Right ventricle myocardium superior (tissue), 1 donor: ENCODE measurements around the gene CHRD. TPM values are rescaled to one million over a fixed set of nuclear protein-coding genes. Genes with fewer than 3 reads are reported as not detected.

ENCODE experiments used
- ATAC-seq: fragments of 200-7000 bp; cut with Tn5 transposase; one replicate; pipeline ENCODE4 v1.9.1; 2020; ENCODE audit warnings: mild to moderate bottlenecking; ENCODE audit not compliant: poor library complexity
- DNase-seq: peaks from one replicate; pipeline ENCODE4 v3.0.0-alpha.2; 2020
- intact Hi-C: fragments of 100-400 bp; cut with DNase I; formaldehyde crosslinking; loops from one replicate; pipeline ENCODE4 v1.11.2; 2022
- total RNA-seq: library from RNA; stranded (reverse); fragmentation: NEBNext Ultra II Directional; extraction: Animal tissue kit (Norgen Biotek cat#: 25700); gene quantifications from one replicate; pipeline ENCODE4 v1.2.1, GENCODE V29; 2021
- donor health status: DM: no; HTN: yes; CAD: no; lungs with severe emphysema.

The CHRD gene
- total RNA-seq, 1 donor from 2014 or later, result 7.8 TPM

GRCh38 chr3:184358124-184358767 is 21.6 kb upstream of the CHRD start:
- ATAC-seq (no peak), DNase-seq (no peak)
- intact Hi-C loops, result no loop called here

GRCh38 chr3:184358921-184359350 is 20.9 kb upstream of the CHRD start:
- intact Hi-C loops, result no loop called here
- ATAC-seq (no peak), DNase-seq (no peak)

GRCh38 chr3:184359610-184360009 is 20.2 kb upstream of the CHRD start:
- intact Hi-C loops, result loop anchor here (5.0 kb wide), 1 partner anchor 172 kb away; the partner anchor contains the start of gene ABCF3
- DNase-seq (no peak), ATAC-seq (no peak)

DNA sequence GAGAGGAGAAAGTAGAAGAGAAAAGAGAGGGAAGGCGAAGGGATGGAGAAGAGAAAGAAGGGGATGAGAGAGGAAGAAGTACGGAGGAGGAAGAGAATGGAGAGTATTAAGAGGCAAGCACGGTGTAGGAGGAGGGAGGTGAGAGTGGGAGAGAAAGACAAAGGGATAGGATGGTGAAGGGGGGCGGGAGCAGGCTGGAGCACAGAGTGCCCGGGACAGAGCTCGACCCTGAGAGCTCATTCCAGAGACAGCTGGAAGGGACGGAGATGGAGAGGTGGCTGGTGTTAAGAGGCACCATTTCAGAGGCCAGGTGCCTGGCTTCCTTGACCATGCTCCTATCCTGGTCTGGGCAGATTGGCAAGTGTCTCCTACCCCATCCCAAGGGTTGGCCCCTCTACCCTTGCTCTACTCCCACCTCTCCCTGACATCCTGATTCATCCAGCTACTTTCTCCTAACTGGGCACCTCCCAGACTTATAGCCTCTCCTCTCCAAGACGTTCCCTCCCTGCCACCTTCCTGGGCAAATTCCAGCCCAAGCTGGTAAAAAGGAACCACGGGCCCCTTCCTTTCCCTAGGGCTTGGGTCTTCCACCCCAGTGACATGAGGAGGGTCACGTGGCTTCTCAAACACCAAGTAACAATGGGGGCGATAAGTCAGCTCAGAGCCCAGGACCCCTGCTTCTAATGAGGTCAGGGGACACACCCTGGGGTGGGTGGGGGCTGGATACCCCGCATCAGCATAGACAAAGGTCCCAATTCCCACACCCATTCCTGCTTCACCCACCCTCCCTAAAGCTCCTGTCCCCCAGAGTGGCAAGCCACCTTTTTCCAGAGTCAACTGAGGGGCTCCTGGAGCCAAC is 19.6 kb upstream of the CHRD start:
- intact Hi-C loops, result loop anchor here (5.0 kb wide), 1 partner anchor 173 kb away; the partner anchor contains the start of gene ABCF3
- ATAC-seq, result no peak
- DNase-seq, result no peak

DNA sequence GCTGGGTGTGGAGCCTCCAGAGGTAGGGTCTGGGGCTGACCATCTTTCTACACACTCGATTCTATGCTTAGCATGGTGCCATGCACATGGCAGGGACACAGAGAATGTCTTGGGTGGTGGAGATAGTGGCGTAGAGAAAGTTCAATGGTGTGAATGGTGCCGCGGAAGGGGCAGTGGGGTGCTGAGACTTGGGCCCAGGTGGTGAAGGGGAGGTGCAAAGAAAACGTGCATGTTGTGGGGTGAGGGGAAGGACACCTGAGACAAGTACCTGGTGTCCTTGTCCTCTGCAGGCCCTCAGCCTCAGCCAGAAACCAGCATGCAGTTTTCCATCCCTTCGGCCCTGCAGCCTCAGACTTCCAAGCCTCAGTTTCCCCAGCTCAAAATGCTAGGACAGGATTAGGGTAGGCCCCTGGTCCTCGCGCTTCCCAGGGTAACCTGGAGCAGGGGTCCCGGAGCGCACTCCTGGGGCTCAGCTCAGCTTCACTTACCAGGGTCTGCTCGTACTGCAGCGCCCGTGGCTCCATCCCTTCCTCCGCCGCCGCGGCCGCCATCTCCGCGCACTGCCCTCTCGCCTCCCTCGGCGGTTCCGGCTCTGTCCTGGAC is 18.8 kb upstream of the CHRD start:
- ATAC-seq (no peak), DNase-seq (no peak)
- intact Hi-C loops, result loop anchor here (5.0 kb wide), 1 partner anchor 174 kb away; the partner anchor contains the start of gene ABCF3

GRCh38 chr3:184361532-184361931 is 18.3 kb upstream of the CHRD start, which contains the start of the genes CLCN2 and POLR2H:
TSS of gene CLCN2 (minus strand) at chr3:184361605. CDS start at chr3:184361479, 126 bp downstream.
TSS of gene POLR2H (plus strand) at chr3:184361710. CDS start at chr3:184363493, 1,783 bp downstream.
- ATAC-seq (peak; percentile 69), DNase-seq (peak; percentile 69)
- intact Hi-C loops, result loop anchor here (5.0 kb wide), 1 partner anchor 174 kb away; the partner anchor contains the start of gene ABCF3

- intact Hi-C loops, result loop anchor here (5.0 kb wide), 1 partner anchor 175 kb away; the partner anchor contains the start of gene ABCF3
- DNase-seq (peak; percentile 81), ATAC-seq (peak; percentile 51)
These were observed 17.8 kb upstream of the CHRD start for GRCh38 chr3:184361932-184362667.

GRCh38 chr3:184362668-184363546 is 16.9 kb upstream of the CHRD start:
- DNase-seq (peak; percentile 97), ATAC-seq (peak; percentile 86)
- intact Hi-C loops, result loop anchor here (5.0 kb wide), 1 partner anchor 176 kb away; the partner anchor contains the start of gene ABCF3

- DNase-seq (no peak), ATAC-seq (no peak)
- intact Hi-C loops, result no loop called here
These were observed 13.1 kb upstream of the CHRD start for GRCh38 chr3:184366619-184367289.

DNA sequence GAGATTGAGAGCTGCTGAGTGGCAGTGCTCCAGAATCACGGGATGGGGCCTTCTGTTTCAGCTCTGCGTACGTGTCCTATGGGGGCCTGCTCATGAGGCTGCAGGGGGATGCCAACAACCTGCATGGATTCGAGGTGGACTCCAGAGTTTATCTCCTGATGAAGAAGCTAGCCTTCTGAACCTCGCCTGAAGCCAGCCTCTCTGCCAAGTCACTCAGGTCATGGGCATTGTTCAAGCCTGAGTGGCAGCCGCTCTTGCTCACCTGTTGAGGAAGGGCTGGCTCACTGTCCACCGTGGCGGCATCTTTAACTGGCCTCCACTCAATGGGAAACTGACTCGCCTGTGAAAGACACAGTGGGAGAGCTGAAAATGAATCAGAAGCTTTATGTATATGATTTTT is 11.7 kb upstream of the CHRD start:
- no peak for DNase-seq
- intact Hi-C loops, result no loop called here

DNA sequence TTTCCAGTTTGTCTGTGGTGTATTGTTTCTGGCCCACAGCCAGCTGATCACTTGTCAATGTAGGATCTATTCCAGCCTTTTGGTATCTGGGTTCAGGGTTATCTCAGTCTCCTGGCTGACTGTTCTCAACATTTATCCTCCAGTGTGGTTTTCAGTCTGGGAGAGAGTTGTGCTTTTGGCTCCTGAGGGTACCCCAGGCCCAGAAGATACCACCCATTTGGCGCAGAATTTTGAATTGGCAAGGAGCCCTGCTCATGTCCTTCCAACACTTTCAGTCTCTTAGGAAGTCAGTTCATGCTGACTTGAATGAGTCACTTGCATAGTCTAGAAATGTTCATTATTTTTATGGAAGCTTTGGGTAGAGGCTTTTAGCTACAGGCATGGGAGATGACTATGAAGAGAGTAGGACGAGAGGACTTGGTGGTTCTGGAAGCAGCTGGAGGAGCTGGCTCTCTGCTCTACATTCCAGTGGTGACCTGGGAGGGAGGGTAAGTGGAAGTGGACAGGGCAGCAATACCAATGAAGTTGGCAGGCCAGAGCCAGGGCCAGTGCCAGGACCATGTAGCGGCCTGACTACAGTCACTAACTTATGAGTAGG is 11.2 kb upstream of the CHRD start:
- intact Hi-C loops, result no loop called here
- ATAC-seq (peak; percentile 46), DNase-seq (peak; percentile 67)

More for the DNA sequence above, 11.7 kb upstream of the CHRD start:
- ATAC-seq, result no peak

DNA sequence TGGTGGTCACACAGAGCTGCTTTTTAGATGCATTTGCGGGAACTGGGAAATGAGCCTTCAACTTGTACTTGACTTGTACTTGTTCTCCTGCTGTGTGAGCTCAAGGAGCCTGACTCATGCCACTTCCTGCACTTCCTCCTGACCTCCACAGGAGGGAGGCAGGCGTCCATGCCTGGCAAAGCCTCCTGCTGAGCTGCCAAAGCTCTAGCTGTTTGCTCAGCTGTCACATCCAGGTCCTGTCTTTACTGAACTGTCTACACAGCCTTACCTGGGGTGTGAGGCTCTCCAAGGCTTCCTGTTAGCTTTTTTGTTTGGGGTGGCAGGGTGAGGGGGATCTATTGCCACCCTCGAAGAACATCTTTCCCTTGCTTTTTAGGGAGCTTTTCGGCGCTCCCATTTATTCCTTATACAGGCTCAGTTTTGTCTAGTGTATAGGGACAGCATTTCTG is 8.3 kb upstream of the CHRD start:
- peak; percentile 80 for DNase-seq
- peak; percentile 92 for ATAC-seq
- intact Hi-C loops, result loop anchor here (2.0 to 5.0 kb wide), 2 partner anchors 141 to 171 kb away; no protein-coding TSS in a partner anchor

GRCh38 chr3:184372296-184372821 is 7.5 kb upstream of the CHRD start:
- no peak for ATAC-seq
- intact Hi-C loops, result loop anchor here (5.0 kb wide), 1 partner anchor 140 kb away; no protein-coding TSS in a partner anchor
- DNase-seq, result no peak

DNA sequence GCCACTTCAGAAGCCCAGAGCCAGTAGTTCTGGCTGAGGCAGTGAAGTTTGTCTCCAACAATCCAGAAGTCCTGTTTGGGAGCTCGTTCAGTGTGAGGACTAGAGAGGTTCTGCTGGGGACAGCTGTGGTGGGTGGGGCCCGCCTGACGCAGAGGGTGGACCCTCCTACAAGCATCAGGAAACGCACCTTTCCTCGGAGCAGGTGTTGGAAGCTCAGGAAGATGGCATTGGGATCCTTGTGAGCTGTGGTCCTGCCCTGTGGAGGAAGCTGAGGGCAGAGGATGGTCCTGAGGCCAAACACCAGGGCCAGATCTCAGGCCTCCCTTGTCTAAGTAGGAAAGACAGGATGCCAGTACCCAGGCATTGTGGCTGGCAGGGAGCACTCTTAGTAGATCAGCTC is 6.9 kb upstream of the CHRD start:
- intact Hi-C loops, result loop anchor here (5.0 kb wide), 1 partner anchor 139 kb away; no protein-coding TSS in a partner anchor
- ATAC-seq (no peak), DNase-seq (no peak)

GRCh38 chr3:184373422-184373821 is 6.4 kb upstream of the CHRD start:
- intact Hi-C loops, result loop anchor here (5.0 kb wide), 1 partner anchor 139 kb away; no protein-coding TSS in a partner anchor
- ATAC-seq (peak; percentile 28), DNase-seq (no peak)
